ENCODE data around the gene SLAMF9. TPM values are rescaled to one million over a fixed set of nuclear protein-coding genes. Genes with fewer than 3 reads are reported as not detected.
A peak's percentile ranks its signal among the peaks of the same experiment; 100 is the strongest.

Gene SLAMF9
- total RNA-seq, 2 donors from 2014 or later = not detected

DNA sequence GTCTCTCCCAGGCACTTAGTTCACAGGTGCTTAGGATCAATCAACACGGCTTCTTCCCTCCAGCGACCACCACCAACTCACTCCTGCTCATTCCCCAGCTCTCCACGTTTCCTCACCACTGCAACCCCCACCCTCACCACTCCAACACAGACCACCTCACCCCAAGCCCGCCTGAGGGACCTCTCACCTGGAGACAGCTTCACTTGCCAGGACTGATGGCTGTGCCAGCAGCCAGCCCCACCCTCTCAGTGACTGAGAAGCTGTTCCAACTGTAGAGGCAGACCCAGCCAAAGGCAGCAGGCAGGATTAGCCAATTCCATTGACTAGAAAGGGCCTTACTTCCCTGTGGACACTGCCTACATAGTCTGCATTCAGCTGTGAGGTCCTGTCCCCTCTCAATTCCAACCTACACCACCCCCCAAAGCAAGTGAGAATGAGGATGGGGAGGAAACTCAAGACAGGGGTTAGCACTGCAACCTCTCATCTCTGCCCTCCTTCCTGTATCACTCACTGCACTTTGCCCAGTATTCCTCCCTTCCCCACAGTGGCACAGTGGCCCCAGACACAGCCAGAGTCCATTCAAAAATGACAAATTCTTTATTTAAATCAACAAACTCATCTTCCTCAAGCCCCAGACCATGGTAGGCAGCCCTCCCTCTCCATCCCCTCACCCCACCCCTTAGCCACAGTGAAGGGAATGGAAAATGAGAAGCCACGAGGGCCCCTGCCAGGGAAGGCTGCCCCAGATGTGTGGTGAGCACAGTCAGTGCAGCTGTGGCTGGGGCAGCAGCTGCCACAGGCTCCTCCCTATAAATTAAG lies 36.3 kb downstream of the SLAMF9 start:
- no peak overlapping the region for H3K27ac ChIP-seq (ENCODE audit: low read depth, low read length)
- H3K27ac Mint-ChIP-seq = peak overlapping the region; percentile 88
- H3K4me3 ChIP-seq (ENCODE audit: low read length) = no peak overlapping the region
- H3K4me1 ChIP-seq (ENCODE audit: control insufficient read depth, insufficient read depth, low read length) = peaks cover 35% of the 10 kb centered on the region
- no peaks in the 10 kb centered on the region for H3K27me3 ChIP-seq (ENCODE audit: control insufficient read depth, insufficient read depth, low read length, poor library complexity, severe bottlenecking)
- peaks cover 70% of the 10 kb centered on the region for H3K4me1 Mint-ChIP-seq
- no peak overlapping the region for H3K9ac ChIP-seq (ENCODE audit: extremely low read depth, low read length, poor library complexity, severe bottlenecking)
- peak; percentile 72 for DNase-seq
- TF ChIP-seq, protein P1, sequence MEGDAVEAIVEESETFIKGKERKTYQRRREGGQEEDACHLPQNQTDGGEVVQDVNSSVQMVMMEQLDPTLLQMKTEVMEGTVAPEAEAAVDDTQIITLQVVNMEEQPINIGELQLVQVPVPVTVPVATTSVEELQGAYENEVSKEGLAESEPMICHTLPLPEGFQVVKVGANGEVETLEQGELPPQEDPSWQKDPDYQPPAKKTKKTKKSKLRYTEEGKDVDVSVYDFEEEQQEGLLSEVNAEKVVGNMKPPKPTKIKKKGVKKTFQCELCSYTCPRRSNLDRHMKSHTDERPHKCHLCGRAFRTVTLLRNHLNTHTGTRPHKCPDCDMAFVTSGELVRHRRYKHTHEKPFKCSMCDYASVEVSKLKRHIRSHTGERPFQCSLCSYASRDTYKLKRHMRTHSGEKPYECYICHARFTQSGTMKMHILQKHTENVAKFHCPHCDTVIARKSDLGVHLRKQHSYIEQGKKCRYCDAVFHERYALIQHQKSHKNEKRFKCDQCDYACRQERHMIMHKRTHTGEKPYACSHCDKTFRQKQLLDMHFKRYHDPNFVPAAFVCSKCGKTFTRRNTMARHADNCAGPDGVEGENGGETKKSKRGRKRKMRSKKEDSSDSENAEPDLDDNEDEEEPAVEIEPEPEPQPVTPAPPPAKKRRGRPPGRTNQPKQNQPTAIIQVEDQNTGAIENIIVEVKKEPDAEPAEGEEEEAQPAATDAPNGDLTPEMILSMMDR (conservative IDR thresholded peaks at IDR 0.05) = no peak
- H3K4me3 Mint-ChIP-seq = no peak overlapping the region
- H3K9me3 ChIP-seq (ENCODE audit: control insufficient read depth, low read length) = no peaks in the 10 kb centered on the region
- H3K36me3 ChIP-seq (ENCODE audit: control insufficient read depth, insufficient read depth, low read length) = peaks cover 51% of the 10 kb centered on the region
- peaks cover 33% of the 10 kb centered on the region for H3K36me3 Mint-ChIP-seq (ENCODE audit: low read depth)
- H3K9me3 Mint-ChIP-seq = no peaks in the 10 kb centered on the region
- H3K27me3 Mint-ChIP-seq (ENCODE audit: insufficient read depth) = no peaks in the 10 kb centered on the region
- 91 to 93% methylated on average over 3 to 5 of the region's 5 CpGs for WGBS, 2 experiments (ENCODE audit: insufficient coverage in 1 of 2, insufficient read length in 1 of 2)

DNA sequence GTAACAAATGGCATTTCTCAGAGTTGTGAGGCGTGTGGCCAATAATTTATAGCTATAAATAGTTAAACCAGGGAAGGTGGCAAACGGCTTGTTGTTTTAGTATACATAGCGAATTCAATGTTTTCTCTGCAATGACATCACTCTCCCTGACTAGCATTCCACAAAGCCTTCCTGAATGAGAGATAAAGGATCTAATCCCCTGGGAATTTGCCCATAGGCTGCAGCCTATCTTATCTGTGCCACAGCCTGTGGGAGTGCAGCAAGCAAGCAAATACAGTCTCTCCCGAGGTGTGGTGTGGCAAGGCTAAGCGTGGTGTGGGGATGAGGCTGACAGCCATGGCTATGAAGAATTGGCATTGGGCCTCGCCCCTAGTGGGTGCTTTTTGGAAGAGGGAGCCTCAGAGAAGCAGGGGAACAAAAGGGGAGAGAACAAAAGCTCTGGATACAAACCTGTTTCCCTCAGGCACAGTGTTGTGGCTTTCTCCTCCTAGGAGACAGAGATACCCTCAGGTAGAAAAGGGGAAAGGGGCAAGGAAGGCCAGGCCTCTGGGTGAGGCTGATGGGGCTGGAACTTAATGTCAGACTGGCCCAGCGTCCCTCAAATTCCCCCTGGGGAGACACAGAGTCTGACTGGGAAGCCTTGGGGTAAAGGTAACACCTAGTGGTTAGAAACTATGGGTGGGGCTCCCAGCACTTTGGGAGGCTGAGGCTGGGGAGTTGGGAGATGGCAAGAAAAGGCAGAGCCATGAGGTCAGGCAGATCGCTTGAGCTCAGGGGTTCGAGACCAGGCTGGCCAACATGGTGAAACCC lies 37.6 kb downstream of the SLAMF9 start:
- no peaks in the 10 kb centered on the region for H3K9me3 Mint-ChIP-seq
- WGBS, 2 experiments (ENCODE audit: insufficient coverage in 1 of 2, insufficient read length in 1 of 2) = 44 to 76% methylated on average over 5 to 9 of the region's 9 CpGs
- peaks cover 51% of the 10 kb centered on the region for H3K36me3 ChIP-seq (ENCODE audit: control insufficient read depth, insufficient read depth, low read length)
- peaks cover 28% of the 10 kb centered on the region for H3K4me1 ChIP-seq (ENCODE audit: control insufficient read depth, insufficient read depth, low read length)
- peak overlapping the region; percentile 98 for H3K27ac Mint-ChIP-seq
- H3K27ac ChIP-seq (ENCODE audit: low read depth, low read length) = peak overlapping the region; percentile 27
- peak; percentile 90 for DNase-seq
- peak overlapping the region; percentile 15 for H3K4me3 Mint-ChIP-seq
- peak overlapping the region; percentile 55 for H3K9ac ChIP-seq (ENCODE audit: extremely low read depth, low read length, poor library complexity, severe bottlenecking)
- H3K4me1 Mint-ChIP-seq = peaks cover 67% of the 10 kb centered on the region
- no peaks in the 10 kb centered on the region for H3K9me3 ChIP-seq (ENCODE audit: control insufficient read depth, low read length)
- H3K27me3 ChIP-seq (ENCODE audit: control insufficient read depth, insufficient read depth, low read length, poor library complexity, severe bottlenecking) = no peaks in the 10 kb centered on the region
- peaks cover 33% of the 10 kb centered on the region for H3K36me3 Mint-ChIP-seq (ENCODE audit: low read depth)
- H3K27me3 Mint-ChIP-seq (ENCODE audit: insufficient read depth) = no peaks in the 10 kb centered on the region
- H3K4me3 ChIP-seq (ENCODE audit: low read length) = peak overlapping the region; percentile 32
- TF ChIP-seq, protein P1 (conservative IDR thresholded peaks at IDR 0.05) = no peak

DNA sequence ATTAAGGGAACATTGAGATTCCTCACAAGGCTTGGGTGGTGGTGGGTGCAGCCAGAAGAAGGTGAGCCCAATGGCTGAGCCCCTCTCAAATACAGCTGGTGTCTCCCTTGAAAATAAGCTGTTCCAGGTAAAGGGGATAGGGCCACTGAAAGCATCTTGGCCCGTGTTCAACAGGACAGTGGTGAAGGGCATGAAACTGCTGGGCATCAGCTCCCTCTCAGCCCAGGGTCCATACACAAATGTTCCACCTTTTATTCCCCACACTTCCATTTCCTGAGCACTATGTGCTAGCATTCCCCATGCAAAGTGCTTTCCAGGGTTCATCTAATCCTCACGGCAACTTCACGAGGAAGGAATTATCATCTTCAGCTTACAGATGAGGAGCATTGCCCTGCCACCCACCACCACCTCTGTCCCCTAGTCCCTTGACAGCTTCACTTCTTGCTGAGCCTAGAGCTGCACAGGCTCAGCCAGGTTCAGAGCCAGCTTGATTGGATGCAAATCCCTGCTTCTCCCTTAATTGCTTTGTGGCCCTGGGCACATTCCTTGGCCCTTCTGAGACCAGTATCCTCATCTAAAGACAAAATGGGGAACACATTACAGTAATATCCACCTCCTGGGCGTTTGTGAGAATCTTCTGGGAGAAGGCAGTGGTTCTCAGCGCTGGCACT lies 38.3 kb downstream of the SLAMF9 start:
- Histone ChIP-seq H3K27ac (ENCODE audit: low read depth, low read length) (no peak overlapping the region), H3K4me1 (ENCODE audit: control insufficient read depth, insufficient read depth, low read length) (peaks cover 34% of the 10 kb centered on the region), H3K36me3 (ENCODE audit: control insufficient read depth, insufficient read depth, low read length) (peaks cover 45% of the 10 kb centered on the region), H3K9ac (ENCODE audit: extremely low read depth, low read length, poor library complexity, severe bottlenecking) (peak overlapping the region; percentile 55), H3K27me3 (ENCODE audit: control insufficient read depth, insufficient read depth, low read length, poor library complexity, severe bottlenecking) (no peaks in the 10 kb centered on the region), H3K4me3 (ENCODE audit: low read length) (peak overlapping the region; percentile 32), H3K9me3 (ENCODE audit: control insufficient read depth, low read length) (no peaks in the 10 kb centered on the region)
- H3K27ac Mint-ChIP-seq = peak overlapping the region; percentile 98
- peak; percentile 72 for DNase-seq
- no peaks in the 10 kb centered on the region for H3K9me3 Mint-ChIP-seq
- peaks cover 32% of the 10 kb centered on the region for H3K36me3 Mint-ChIP-seq (ENCODE audit: low read depth)
- TF ChIP-seq, protein P1 (conservative IDR thresholded peaks at IDR 0.05) = no peak
- WGBS, 2 experiments (ENCODE audit: insufficient coverage in 1 of 2, insufficient read length in 1 of 2) = 60 to 70% methylated on average over 2 to 5 of the region's 5 CpGs
- H3K4me3 Mint-ChIP-seq = peak overlapping the region; percentile 15
- H3K4me1 Mint-ChIP-seq = peaks cover 69% of the 10 kb centered on the region
- no peaks in the 10 kb centered on the region for H3K27me3 Mint-ChIP-seq (ENCODE audit: insufficient read depth)
